HG02588 (cell line): ENCODE data around the gene STX17.
"Not testable (repeated sequence)": the region's sequence is repeated elsewhere in the genome, so short reads cannot be mapped to it uniquely, and the experiment has no call there.

Experiments
- ATAC-seq: cut with Tn5 transposase; IDR thresholded peaks from one replicate; pipeline ENCODE4 v1.9.1; 2021; ENCODE audit warnings: mild to moderate bottlenecking, moderate library complexity; ENCODE audit not compliant: unreplicated experiment

The STX17 gene

DNA sequence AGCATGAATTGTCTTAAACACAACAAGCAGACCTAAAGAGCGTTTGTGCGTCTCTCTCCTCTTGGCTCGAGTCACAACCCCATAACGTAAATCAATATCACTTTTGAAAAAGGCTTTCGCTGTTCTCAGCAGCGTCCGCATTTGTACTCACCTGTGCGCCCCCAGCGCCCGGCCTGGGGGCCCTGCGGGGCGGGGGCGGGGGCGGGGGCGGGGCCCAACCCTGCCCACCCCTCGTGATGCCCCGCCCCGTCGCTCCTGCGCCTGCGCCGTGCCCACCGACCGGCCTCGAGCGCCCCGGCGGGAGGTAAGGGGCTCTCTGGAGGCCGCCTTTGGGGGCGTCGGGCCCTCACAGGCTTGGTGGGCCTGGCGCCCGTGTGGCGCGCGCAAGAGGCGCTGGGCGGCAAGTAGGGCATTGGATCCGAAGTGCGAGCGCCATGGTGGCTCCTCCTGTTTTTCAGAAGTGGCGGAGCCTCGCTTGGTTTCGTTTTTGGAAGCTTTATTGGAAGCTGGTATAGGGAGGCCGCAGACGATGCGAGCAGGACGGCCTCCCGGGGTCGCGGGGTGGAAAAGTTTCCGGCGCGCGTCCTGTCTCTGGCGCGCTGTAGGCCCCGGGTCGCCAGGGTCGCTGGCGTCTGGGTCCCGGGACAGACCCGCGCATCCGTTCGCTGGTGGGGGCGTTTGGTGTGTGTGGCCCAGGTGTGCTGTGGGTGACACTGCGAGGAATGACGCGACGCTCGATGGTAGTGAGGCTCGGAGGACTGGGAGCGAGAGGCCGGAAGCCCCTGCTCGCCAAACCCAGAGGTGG, at the start of gene STX17:
Gene STX17 (plus strand): TSS at position 252 of the 805 bp plus-strand sequence. CDS start 8,586 bp downstream, outside the sequence.
- ATAC-seq: peak; percentile 84

- not testable (repeated sequence) for ATAC-seq
Measured at GRCh38 chr9:99857576-99857975, 48.9 kb upstream of the STX17 start.

GRCh38 chr9:99858087-99858486, 48.4 kb upstream of the STX17 start:
- no peak for ATAC-seq

DNA sequence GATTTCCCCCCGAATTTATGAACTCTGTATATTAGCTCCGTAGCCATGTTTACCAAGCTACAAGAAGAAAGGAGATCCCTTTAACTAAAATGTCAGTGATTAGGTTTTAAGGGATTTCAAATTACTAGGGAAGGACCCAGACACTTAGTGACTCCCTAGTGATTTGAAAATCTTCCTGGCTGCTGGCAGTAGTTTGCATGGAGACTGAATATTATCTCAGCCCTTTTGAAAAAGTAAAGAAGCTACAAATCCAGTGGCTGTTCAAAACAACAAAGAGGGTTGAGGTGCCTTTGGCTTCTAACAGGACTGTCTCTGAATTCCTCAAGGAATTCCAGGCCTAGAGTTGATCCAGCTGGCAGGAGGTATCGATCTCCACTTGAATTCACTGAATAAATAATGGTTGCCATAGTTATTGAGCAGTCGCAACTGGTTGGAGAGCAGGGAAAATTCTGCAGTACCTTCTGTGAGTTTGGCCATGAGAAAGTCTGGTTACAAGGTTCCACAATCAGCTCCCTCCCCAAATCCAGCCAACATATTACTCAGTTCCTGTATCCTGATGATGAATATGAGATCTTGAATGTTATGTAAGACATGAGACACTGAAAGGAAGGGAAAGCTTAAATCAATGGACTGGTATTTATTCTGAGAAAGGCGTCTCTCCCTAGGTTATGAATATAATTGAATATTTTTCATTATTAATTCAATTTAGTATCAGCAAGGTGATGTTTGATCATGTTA, 47.0 kb upstream of the STX17 start:
- ATAC-seq: no peak

DNA sequence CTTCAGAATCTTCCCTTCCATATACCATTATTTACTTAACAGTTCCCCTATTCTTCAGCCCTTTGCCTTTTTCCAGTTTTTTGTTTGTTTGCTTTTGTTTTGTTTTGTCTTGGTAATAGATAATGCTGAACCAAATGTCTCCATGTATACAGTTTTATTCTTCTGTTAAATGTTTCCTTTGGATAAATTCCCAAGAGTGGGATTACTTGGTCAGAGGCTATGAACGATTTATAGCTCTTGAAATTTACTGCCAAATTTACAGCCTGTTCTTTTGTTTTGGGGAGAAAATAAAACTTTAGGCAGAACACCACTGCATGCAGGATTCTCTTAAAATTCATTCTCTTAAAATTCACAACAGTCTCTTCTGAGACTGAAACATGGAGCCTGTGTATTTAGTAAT, 46.2 kb upstream of the STX17 start:
- no peak for ATAC-seq

- ATAC-seq: no peak
Measured at GRCh38 chr9:99863955-99864354, 42.5 kb upstream of the STX17 start.

- ATAC-seq: no peak
Measured at GRCh38 chr9:99866398-99866797, 40.1 kb upstream of the STX17 start.

- no peak for ATAC-seq
Measured at GRCh38 chr9:99867536-99867935, 38.9 kb upstream of the STX17 start.

- ATAC-seq: peak; percentile 65
Measured at GRCh38 chr9:99867968-99868367, 38.5 kb upstream of the STX17 start.

GRCh38 chr9:99868845-99869244, 37.6 kb upstream of the STX17 start:
- peak; percentile 77 for ATAC-seq

DNA sequence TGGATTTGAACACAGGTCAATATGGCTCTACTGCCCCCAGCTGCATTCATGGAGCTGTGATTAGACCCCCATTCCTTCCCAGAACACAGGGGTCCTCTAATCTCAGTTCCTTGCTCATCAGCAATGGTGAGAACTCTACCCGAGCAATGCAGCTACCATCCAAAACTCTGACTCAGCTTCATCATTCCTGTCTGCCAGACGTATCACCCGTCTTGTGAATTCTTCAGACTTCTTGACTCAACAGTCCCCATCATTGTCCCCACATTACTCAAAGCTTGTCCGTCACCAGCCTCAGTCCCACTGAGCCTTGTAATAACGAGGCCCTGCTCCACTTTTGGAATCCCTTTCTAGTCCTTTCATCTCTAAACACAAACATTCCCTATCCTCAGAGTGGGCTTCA, 36.3 kb upstream of the STX17 start:
- ATAC-seq: no peak

GRCh38 chr9:99873531-99873930, 32.9 kb upstream of the STX17 start:
- ATAC-seq: no peak

DNA sequence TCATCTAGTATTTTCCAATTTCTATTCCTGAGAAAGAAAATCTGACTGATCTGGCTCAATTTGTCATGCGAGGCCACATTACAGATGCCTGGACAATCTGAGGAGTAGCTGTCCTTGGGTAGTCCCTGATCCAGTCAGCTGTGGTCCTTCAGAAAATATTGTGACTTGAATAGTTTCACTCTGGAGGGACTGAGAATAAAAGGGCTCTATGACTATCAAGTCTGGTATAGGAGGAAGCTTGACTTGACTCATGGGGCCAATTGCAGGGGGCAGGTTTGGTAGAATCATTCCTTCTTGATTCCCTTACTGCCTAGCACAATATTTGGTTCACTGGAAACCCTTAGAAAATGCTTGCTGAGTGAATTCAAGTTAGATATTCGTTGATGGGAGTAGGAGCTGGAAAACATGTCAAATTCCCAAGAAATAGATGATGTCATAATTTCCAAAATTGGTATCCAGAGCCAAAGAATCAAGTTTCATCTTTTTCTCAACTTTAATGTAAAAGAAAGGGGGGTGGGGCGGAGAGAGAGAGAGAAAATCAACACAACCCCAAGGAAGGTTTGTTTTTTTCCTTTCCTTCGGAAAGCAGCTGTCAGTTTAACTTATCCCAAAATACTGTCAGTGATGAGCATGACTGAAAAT, 32.4 kb upstream of the STX17 start:
- ATAC-seq: no peak

GRCh38 chr9:99876190-99876589, 30.3 kb upstream of the STX17 start:
- ATAC-seq: no peak

DNA sequence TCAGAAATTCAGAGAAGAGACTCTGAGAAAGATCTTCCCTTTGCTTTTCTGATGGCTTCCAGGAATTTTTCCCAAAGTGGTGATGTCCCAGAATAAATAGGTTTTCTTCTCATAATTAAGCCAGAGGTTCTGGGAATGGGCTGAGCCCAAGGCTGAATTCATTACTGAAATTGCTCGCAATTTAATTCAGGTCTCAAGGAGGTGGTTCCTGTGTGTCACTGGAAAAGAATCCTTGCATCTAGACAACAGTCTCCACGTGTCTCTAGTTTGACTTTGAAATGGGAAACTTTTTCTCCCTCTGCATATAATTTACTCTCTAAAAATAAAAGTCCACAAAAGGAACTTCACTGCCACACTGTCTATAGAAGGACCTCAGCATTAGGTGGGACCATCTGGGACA, 27.8 kb upstream of the STX17 start:
- no peak for ATAC-seq

- no peak for ATAC-seq
Measured at GRCh38 chr9:99881769-99882168, 24.7 kb upstream of the STX17 start.

- ATAC-seq: no peak
Measured at GRCh38 chr9:99885747-99886146, 20.7 kb upstream of the STX17 start.

DNA sequence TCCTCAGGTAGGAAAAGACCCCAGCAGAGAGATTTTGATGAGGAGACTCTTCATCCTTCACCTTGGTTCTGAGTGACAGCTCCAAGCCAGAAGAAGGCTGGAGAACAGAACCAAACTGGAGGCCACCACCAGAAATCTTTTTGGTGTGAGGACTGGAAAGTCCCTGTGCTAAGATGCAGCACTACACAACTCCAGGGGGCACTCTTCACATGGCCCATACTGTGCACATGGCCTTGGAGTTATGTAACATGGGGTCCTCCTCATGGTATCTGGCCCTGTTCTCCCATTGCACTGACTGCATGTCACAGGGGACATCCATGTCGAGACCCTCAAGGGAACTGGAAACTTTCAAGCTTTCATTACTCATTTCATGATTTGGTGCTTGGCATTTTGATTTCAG, 17.3 kb upstream of the STX17 start:
- ATAC-seq: no peak

- no peak for ATAC-seq
Measured at GRCh38 chr9:99894826-99895225, 11.6 kb upstream of the STX17 start.

- no peak for ATAC-seq
Measured at GRCh38 chr9:99895510-99895909, 10.9 kb upstream of the STX17 start.

DNA sequence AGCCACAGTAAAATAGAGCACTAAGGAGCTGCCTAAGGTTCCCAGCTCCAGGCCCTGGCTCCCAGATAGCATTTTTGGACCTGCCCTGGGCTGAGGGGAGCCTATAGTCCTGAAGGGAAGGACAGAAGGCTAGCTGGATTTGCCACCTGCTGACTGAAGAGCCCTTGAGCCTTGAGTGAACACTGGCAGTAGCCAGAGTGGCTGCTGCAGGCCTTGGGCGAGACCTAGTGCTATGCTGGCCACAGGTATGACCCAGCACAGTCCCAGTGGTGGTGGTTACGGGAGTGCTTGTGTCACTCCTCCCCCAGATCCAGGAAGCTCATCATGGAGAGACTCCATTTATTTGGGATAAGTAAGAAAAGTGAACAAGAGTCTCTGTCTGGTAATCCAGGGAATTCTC, 10.3 kb upstream of the STX17 start:
- ATAC-seq: no peak

DNA sequence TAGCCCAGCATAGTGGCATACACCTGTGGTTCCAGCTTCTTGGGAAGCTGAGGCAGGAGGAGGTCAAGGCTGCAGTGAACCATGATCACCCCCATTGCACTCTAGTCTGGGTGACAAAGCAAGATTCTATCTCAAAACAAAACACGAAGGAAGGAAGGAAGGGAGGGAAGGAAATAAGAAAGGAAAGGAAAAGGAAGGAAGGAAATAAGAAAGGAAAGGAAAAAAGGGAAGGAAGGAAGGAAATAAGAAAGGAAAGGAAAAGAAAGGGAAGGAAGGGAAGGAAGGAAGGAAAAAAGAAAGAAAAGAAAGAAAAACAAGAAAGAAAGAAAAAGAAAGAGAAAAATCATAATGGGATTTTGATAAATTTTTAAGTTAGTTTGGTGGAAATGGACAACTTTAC, 3.1 kb upstream of the STX17 start:
- no peak for ATAC-seq
